SK-N-SH (cell line): Measurements from ENCODE around the gene LARP6.

Source experiments
- EP300 ChIP-seq, 2 experiments: IDR thresholded peaks; 2 replicates each; pipeline versions ENCODE4 v1.4.0 to v1.6.1; 2012; ENCODE audit warnings: borderline replicate concordance in 1 of 2, low read depth in 1 of 2, low read length in 1 of 2
- POLR2AphosphoS5 ChIP-seq: IDR thresholded peaks from 2 replicates; pipeline ENCODE4 v1.6.1; 2012; ENCODE audit warnings: low read depth, low read length
- RFX5 ChIP-seq: IDR thresholded peaks from 2 replicates; pipeline ENCODE4 v1.6.1; 2012; ENCODE audit warnings: mild to moderate bottlenecking, improper control_type of control experiment, low read length
- TAF1 ChIP-seq: IDR thresholded peaks from 2 replicates; pipeline ENCODE4 v1.6.1; 2012; ENCODE audit warnings: low read depth, mild to moderate bottlenecking, low read length, moderate library complexity, borderline replicate concordance
- TF ChIP-seq, protein P1 (sequence below): fragments of 200-600 bp; sonication (generic); IDR thresholded peaks from 2 replicates; pipeline ENCODE4 v1.6.1; 2017; ENCODE audit warnings: antibody characterized with exemption, mild to moderate bottlenecking, moderate library complexity
- TF ChIP-seq, protein P2 (sequence below): IDR thresholded peaks from 2 replicates; pipeline ENCODE4 v1.4.0; 2012; ENCODE audit warnings: low read depth

DNA sequence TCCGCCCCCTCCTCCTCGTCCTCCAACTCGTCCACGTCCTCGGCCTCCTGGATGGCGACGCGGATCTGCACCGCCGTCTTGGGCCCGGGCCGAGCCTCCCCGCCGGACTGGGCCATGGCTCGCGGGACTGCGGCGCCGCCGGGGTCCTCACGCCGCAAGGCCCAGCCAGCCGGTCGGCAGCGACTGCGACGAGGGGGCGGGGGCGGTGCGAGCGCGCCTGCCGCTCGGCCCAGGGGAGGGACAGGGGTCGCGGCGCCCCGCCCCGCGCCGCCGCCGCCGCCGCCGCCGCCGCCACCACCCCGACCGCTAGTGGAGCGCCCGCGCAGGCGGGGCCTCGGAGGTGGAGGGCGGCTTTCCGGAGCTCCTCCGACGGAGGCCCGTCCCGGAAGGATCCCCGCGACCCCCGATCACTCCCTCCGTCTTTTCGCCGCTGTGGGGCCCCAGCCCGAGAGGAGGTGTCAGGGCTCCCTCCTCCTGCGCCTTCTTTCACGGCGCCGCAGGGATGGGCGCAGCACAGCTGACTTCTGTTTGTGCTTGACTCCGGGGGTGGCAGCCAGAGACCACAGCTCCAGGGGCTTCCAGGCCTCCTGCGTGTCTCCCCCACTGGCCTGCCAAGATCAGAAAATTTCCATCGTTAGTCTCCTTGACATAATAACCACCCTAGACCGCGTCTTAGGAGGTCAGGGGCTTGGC, at the start of gene LARP6:
- TF ChIP-seq POLR2AphosphoS5 (no peak; the same call in 1 of the 2 replicates), TAF1 (0 out of 2 replicates have a peak, but pooled peaks have one; percentile 23), RFX5 (no peak), EP300 (IDR thresholded peaks at IDR 0.05; ENCODE audit: borderline replicate concordance in 1 of 2, low read depth in 1 of 2, low read length in 1 of 2) (peak in 1 of 2 experiments; percentile 55; a peak in 1 of 4 replicates)
- TF ChIP-seq, protein P1, sequence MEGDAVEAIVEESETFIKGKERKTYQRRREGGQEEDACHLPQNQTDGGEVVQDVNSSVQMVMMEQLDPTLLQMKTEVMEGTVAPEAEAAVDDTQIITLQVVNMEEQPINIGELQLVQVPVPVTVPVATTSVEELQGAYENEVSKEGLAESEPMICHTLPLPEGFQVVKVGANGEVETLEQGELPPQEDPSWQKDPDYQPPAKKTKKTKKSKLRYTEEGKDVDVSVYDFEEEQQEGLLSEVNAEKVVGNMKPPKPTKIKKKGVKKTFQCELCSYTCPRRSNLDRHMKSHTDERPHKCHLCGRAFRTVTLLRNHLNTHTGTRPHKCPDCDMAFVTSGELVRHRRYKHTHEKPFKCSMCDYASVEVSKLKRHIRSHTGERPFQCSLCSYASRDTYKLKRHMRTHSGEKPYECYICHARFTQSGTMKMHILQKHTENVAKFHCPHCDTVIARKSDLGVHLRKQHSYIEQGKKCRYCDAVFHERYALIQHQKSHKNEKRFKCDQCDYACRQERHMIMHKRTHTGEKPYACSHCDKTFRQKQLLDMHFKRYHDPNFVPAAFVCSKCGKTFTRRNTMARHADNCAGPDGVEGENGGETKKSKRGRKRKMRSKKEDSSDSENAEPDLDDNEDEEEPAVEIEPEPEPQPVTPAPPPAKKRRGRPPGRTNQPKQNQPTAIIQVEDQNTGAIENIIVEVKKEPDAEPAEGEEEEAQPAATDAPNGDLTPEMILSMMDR, result no peak
- TF ChIP-seq, protein P2, sequence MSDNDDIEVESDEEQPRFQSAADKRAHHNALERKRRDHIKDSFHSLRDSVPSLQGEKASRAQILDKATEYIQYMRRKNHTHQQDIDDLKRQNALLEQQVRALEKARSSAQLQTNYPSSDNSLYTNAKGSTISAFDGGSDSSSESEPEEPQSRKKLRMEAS, result 0 out of 2 replicates have a peak, but pooled peaks have one; percentile 12
